GM19463 (cell line): ENCODE data around the gene CCM2.
A peak's percentile ranks its signal among the peaks of the same experiment; 100 is the strongest.
"Not testable (repeated sequence)": the region's sequence is repeated elsewhere in the genome, so short reads cannot be mapped to it uniquely, and the experiment has no call there.

ENCODE experiments used
- ATAC-seq: cut with Tn5 transposase; IDR thresholded peaks from one replicate; pipeline ENCODE4 v1.9.1; 2021; ENCODE audit warnings: mild to moderate bottlenecking, moderate library complexity; ENCODE audit not compliant: unreplicated experiment

CCM2 gene

DNA sequence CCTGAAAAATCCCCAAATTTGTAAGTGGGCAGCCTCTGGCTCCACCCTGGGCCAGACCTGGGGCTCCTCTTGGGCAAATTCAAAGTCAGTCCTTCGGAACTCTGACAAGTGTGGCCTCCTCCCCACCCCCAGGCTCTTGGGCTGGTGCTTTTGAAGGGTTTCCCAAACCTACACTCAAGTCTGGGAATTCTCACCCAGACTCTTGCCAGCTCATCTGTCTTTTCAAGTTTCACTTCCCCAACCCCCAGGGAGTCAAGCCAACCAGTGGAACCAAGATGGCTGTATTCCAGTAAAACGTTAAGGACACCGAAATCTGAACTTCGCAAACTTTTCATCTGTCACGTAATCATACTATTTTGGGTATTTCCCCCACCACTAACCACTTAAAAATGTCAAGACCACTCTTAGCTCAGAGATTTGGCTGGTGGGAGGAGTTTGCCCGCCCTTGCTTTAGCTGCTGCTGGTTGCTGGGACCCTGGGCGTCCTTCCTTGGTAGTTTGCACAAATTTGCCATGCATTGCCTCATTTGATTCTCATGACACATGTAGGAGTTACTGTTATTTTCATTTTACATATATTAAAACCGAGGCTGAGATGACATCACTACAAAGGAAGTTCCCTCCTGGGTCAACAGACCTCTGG lies 19.5 kb upstream of the CCM2 start:
- peak; percentile 43 for ATAC-seq

DNA sequence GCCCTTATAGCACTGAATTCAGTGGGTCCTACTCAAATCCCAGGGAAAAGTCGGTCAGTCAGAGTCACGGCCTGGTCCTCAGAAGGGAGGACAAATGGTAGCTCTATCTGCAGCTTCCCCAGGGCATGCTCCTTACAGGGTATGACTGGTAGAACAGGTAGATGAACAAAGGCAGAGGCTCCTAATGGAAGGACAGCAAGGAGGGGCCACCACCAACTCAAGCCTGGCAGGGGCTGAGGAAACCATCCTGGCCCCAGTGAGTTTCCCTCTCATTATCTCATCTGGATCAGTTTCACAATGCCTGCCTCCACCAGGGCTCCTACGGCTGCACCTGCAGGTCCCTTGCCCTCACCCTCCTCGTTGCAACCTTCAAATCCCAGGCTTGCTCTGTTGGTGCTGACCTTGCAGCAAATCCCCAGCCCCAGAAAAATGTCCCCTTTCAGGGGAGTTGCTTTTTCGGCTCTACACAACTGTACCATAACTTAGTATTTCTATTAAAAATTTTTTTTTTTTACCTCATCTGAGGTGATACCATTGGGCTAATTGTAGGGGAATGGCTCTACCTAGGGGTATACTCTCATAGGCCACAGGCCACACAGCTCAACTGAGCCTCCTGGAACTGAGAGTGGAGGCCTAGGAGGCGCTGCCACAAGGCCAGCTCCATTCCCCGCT lies 18.8 kb upstream of the CCM2 start:
- ATAC-seq = no peak

DNA sequence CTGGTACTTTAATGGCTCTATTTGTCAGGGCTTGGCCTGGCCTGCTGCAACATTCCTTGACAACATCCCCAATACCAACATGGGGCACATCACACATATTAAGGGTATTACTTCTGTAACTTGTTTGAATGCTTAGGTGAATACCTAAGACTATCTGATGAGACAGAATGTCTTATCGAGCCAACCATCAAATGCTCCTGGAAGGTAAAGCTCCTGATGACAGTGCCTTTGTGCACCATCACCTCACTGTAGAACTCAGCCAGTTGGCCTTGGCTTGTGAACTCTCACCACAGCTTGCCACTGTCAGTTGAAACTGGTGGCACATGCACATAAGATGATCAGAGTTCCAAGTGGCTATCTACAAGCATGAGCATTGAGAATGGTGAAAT lies 17.5 kb upstream of the CCM2 start:
- ATAC-seq = no peak

DNA sequence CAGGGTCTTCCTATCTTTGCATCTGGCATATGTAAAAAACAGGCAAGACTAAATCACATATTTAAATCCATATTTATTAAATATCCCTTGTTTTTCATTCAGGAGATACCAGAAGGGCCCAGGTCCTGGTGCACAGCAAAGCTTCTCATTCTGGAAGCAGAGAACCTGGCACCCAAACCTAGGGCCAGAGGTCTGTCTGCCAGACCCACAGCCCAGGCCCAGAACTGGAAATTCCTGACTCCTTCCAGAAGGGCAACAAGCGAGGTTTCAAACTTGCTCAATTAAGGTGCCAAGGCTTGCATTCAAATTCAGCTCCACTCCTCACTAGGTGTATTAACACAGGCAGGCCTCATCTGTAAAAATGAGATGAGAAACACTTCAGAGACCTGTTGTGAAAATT lies 17.0 kb upstream of the CCM2 start:
- no peak for ATAC-seq

DNA sequence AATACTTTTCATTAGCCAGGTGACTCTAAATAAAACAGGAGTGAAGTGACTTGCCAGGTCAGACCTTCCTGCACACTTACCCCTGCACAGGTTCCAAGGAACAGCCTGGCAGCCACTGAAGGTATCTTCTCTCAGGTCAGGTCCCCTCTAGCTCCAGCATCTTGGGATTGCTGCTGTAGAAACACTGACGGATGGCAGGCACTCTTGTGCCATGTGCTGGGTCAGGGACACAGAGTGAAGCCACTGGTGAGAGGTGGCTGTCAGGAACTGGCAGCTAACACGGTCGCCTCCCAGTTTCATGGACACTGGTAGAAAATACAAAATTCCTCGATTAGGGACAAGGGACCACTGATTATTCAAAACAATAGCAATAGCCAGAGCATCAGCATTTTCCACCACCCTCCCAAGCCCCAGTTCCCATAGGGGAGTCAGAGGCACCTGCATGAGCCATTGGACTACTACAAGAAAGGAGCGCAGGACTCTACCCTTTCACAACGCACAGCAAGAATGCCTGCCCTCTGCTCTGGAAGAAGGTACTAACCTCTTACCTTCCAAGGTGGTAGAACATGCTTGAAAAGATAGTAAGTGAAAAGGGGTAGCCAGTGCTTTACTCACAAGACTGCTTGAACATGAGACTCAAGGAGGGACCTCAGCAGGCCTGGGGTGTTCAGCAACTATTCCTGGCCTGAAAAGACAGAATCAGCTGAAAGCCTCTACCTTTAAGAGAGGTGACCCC lies 16.1 kb upstream of the CCM2 start:
- no peak for ATAC-seq

DNA sequence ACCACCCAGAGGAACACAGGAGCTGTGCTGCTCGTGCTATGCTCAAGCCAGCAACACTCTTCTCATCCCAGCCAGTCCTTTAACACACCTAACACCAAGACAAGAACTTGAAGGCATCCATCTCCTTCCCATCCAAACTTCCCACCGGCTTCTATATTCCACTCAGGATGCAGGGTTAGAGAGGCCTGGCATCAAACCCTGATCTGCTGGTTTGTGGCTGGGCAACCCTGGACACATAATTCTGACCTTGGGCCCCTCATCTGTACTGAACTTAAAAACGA lies 15.6 kb upstream of the CCM2 start:
- ATAC-seq = no peak

DNA sequence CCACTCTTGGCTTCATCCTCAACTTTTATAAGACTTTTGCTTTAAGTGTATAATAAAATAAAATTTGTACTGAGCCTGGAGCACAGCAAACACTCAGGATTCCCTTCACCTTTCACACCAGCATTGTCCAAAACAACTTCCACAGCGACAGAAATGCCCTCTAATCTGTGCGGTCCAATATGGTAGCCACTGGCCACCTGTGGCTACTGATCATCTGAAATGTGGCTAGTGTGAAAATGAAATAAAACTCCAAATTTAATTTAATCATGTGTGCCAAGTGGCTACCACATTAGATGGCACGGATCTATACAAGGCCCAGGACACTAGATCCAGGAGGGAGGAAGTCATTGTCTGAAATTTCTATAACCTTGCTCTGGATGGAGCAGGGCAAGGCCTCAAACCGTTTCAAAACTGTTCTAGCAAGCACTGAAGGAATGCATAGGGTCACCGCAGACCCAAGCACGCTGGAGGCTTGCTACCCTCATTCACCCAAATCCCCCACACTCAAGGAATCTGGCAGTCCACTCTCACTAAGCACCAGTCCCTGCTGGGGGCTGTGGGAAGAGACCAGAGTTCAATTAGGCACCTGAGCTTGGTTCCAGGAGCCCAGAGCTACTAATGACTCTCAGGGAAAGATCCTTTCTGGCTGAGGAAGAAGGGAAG lies 14.8 kb upstream of the CCM2 start:
- ATAC-seq = no peak

DNA sequence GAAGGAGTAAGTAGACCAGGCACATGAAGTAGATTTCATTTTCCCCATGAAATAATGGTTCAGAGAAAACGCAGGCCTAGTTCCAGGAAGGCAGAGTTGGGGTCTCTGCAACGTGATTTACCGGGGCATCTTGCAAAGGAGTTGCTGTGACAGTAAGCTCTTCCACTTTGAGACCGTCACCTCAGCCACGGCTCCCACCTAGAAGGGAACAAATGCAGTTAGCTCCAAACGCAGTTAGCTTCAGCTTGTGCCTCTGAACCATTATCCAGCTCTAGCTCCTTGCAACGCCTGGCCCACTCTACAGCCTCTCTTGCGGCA lies 14.1 kb upstream of the CCM2 start:
- ATAC-seq = no peak

DNA sequence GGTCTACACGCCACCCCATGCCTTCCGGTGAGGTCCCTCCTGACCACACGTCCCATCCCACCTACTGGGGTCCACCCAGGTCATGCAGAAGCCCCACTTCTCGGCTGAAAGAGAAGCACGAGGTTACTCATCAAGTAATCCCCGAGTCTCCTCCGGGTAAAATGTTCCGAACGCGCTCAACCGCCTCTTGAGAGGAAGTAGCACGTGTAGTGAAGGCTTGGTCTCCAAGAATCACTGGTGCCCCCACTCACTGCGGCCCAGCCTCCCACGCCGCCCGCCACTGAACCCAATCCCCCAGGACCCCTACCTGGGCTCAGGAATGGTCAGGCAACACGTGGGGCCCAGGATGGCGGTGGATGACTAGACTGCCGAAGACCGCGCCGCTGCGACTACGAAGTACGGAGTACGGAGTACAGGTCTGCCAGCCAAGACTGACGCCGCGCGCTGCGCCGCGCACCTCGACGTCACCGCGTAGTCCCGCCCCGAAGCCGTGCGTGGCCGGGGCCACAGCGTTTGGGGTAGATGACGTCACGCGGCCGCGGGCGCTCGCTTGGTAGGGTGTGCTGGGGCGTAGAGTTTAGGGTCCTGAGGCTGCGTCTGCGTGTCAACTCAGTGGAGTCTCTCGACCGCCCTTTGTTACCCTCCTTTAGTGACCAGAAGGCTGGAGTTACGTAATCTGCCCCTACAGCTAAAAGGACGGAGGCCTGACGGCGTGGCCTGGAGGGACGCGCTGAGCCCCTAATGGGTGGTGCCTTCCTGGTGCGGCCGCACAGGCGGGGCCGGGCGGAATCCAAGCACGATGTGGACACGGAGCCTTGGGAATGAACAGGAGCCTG lies 13.6 kb upstream of the CCM2 start:
- ATAC-seq = peak; percentile 98

DNA sequence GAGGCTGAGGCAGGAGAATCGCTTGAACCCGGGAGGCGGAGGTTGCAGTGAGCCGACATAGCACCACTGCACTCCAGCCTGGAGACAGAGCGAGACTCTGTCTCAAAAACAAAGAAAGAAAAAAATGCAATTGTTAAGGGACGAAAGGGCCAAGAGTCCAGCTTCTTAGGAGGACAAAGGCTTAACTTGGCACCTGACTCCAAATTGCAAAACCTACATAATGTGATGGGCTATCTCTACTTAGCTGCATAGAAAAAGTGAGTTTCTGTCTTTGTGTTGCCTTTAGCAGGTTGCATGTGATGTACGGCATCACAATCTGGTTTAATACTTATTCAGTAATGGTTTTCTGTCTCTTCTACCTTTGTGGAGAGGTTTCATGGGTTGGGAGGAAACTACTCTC lies 12.5 kb upstream of the CCM2 start:
- ATAC-seq = no peak

DNA sequence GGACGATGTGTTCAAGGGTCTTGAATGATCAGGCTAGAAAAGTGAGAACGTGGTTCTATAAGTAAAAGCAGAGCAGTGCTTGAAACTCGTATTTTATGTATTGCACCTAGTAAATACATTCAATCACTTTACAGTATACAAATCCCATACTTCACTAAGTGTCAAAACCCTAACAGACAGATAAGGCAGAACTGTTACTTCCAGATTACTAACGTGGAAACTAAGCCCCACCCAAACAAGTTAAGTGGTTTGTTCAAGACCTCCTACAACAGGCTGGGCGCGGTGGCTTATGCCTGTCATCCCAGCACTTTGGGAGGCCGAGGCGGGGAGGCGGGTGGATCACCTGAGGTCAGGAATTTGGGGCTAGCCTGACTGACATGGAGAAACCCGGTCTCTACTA lies 12.0 kb upstream of the CCM2 start:
- no peak for ATAC-seq

DNA sequence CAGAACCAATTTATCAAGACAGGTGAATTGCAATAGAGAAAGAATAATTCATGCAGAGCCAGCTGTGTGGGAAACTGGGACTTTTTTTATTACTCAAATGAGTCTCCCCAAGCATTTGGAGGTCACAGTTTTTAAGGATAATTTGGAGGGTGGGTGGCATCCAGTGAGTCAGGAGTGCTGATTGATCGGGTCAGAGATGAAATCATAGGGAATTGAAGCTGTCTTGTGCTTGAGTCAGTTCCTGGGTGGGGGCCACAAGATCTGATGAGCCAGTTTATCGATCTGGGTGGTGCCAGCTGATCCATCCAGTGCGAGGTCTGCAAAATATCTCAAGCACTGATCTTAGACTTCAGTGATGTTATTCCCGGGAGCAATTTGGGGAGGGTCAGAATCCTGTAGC lies 11.3 kb upstream of the CCM2 start:
- ATAC-seq = no peak

DNA sequence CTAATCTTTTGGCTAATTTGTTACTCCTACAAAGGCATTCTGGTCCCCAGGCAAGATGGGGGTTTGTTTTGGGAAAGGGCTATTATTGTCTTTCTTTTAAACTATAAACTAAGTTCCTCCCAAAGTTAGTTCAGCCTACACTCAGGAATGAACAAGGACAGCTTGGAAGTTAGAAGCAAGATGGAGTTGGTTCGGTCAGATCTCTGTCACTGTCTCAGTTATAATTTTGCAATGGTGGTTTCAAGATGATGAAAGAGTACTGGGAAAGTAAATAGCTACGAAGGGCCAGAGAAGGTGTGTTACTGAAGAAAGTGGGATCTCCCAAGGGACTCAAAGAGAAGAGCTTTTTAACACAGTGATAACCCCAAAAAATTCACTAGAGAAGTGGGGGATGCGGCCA lies 10.9 kb upstream of the CCM2 start:
- ATAC-seq = no peak

DNA sequence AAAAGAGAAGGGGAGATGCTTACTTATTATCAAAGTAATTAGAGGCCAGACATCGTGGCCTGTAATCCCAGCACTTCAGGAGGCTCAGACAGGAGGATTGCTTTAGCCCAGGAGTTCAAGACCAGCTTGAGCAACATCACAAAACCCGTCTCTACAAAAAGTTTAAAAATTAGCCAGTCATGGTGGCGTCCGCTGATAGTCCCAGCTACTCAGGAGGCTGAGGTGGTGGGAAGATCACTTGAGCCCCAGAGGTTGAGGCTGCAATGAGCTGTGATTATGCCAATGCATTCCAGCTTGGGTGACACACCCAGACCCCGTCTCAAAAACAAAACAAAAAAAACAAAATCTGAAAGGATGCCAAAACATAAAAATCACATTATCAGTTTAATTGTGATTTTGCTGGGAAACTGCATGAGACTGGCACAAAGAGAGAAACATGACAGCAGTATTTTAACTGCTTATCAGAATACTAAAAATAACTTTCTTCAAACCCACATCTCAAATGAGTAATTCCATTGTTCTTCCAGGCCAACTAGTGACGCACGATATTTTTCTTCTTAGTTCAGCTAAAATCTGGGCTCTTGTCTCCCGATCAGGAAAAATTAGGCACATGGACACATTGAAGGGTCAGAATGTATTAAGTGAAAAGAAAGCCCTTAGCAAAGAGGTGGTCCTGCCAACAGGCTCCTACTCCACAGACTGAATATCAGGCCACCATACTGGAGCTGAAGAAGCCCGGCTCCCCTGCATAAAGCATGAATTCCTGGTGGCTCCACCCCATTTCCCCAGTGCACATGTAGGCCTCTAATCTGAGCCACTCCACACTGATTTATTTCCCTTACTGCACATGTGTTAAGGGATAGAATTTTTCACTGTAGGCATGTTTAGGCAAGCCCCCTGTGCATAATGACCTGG lies 9.6 kb upstream of the CCM2 start:
- ATAC-seq = no peak

DNA sequence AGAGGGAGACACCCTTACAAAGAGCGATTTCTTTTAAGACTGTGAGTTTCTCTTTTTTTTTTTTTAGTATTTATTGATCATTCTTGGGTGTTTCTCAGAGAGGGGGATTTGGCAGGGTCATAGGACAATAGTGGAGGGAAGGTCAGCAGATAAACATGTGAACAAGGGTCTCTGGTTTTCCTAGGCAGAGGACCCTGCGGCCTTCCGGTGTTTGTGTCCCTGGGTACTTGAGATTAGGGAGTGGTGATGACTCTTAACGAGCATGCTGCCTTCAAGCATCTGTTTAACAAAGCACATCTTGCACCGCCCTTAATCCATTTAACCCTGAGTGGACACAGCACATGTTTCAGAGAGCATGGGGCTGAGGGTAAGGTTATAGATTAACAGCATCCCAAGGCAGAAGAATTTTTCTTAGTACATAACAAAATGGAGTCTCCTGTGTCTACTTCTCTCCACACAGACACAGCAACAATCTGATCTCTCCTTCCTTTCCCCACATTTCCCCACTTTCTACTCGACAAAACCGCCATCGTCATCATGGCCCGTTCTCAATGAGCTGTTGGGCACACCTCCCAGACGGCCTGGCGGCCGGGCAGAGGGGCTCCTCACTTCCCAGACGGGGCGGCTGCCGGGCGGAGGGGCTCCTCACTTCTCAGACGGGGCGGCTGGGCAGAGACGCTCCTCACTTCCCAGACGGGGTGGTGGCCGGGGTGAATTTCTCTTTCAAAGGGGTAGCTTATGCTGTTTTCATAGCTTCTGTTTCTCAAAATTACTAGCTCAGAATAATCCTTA lies 7.8 kb upstream of the CCM2 start:
- ATAC-seq = not testable (repeated sequence)

DNA sequence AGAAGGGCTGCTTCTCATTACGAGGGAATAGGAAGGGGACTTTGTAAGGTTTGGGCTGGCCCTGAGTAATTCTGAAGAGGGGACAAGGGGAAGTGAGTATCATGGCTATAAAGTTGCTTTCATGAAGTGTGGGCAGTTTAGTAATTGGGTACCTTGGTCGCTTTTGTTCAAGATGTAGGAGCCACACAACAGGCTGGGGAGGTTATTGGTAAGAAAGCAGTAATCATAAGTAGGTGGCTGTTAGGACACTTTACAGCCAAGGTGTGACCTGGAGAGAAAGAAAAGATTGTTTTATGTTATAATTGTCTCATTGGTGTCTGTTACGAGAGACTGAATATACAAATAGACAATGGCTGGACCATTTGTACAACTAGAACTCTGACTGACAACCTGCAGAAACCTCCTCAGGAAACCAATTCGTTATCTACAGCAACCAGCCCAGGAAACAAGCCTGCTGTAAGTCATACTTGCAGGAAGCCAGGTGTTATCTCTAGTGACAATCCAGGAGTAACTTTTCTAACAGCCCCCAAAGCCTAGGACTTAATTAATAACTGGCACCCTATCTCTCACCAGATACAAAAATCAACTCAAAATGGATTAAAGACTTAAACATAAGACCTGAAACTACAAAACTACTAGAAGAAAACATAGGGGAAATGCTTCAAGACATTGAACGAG lies 5.0 kb upstream of the CCM2 start:
- ATAC-seq = no peak

DNA sequence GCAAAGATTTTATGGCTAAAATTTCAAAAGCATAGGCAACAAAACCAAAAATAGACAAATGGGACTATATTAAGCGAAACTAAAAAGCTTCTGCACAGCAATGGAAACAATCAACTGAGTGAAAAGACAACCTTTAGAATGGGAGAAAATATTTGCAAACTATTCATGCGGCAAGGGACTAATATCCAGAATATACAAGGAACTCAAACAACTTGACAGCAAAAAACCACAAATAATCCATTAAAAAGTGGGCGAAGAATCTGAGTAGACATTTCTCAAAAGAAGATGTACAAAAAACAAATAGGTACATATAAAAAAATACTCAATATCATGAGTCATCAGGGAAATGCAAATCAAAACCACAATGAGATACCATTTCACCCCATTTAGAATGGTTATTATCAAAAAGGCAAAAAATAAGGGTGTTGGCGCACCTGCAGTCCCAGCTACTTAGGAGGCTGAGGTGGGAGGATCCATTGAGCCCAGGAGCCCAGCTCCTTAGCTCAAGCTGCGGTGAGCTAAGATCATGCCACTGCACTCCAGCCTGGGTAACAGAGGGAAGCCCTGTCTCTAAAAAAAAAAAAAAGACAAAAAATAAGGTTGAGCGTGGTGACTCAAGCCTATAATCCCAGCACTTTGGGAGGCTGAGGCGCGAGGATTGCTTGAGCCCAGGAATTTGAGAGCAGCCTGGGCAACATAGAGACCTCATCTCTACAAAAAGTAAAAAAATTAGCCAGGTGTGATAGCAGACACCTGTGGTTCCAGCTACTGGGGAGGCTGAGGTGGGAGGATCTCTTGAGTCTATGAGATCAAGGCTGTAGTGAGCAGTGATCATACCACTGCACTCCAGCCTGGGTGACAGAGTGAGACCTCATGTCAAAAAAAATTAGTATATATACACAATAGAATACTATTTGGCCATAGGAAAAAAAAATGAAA lies 4.2 kb upstream of the CCM2 start:
- no peak for ATAC-seq
